Fibroblast of lung (primary cell): Measurements from ENCODE around the gene GALNT2. TPM values are rescaled to one million over a fixed set of nuclear protein-coding genes. Genes with fewer than 3 reads are reported as not detected.

Experiments
- DNase-seq, 2 donors: peaks; one replicate each; pipeline versions ENCODE4 v3.0.0 to v3.0.0-alpha.2; 2010; ENCODE audit warnings: low read depth in 2 of 2
- H2AFZ ChIP-seq: 2 replicates; pipeline ENCODE4 v1.5.1; 2012; ENCODE audit warnings: low read length, control low read depth, inconsistent platforms
- H3K27ac ChIP-seq: 2 replicates; pipeline ENCODE4 v1.5.1; 2011; ENCODE audit warnings: low read length, control low read depth; ENCODE audit not compliant: insufficient read depth
- H3K27me3 ChIP-seq: 2 replicates; pipeline ENCODE4 v1.5.1; 2011; ENCODE audit warnings: mild to moderate bottlenecking, low read length; ENCODE audit not compliant: control insufficient read depth, insufficient read depth
- H3K36me3 ChIP-seq: 2 replicates; pipeline ENCODE4 v1.5.1; 2011; ENCODE audit warnings: low read length; ENCODE audit not compliant: control insufficient read depth, insufficient read depth
- H3K4me1 ChIP-seq: 2 replicates; pipeline ENCODE4 v1.5.1; 2011; ENCODE audit warnings: low read length; ENCODE audit not compliant: control insufficient read depth, insufficient read depth; ENCODE audit errors: extremely low read depth
- H3K4me2 ChIP-seq: 2 replicates; pipeline ENCODE4 v1.5.1; 2011; ENCODE audit warnings: low read length, control low read depth; ENCODE audit not compliant: insufficient read depth; ENCODE audit errors: extremely low read depth
- H3K4me3 ChIP-seq, 4 experiments: fragments of 200-600 bp in 1 of 4; sonication (generic) in 1 of 4; replicated peaks in 1 of 4; 2 replicates each; pipeline ENCODE4 v1.5.1; 2011 to 2016; ENCODE audit warnings: low read length in 4 of 4, low read depth in 3 of 4, mild to moderate bottlenecking in 3 of 4, control low read depth in 2 of 4, inconsistent platforms in 1 of 4, mixed read lengths in 1 of 4; ENCODE audit not compliant: insufficient read depth in 1 of 4; ENCODE audit errors: control extremely low read depth in 1 of 4
- H3K79me2 ChIP-seq: 2 replicates; pipeline ENCODE4 v1.5.1; 2012; ENCODE audit warnings: mild to moderate bottlenecking, low read length, inconsistent platforms; ENCODE audit not compliant: control insufficient read depth, insufficient read depth
- H3K9ac ChIP-seq: 2 replicates; pipeline ENCODE4 v1.5.1; 2011; ENCODE audit warnings: mild to moderate bottlenecking, low read length, control low read depth; ENCODE audit not compliant: insufficient read depth
- H3K9me3 ChIP-seq: 2 replicates; pipeline ENCODE4 v1.5.1; 2012; ENCODE audit warnings: low read depth, low read length; ENCODE audit not compliant: control insufficient read depth, insufficient read depth
- H4K20me1 ChIP-seq: 2 replicates; pipeline ENCODE4 v1.5.1; 2011; ENCODE audit warnings: low read length; ENCODE audit not compliant: control insufficient read depth, insufficient read depth; ENCODE audit errors: extremely low read depth
- CTCF ChIP-seq, 2 donors: IDR thresholded peaks in 1 of 2; conservative IDR thresholded peaks in 1 of 2; 1 replicate in 1 of 2; 2 replicates in 1 of 2; pipeline ENCODE4 v1.5.1; 2011 to 2012; ENCODE audit warnings: low read length in 2 of 2, control low read depth in 1 of 2, inconsistent platforms in 1 of 2, low read depth in 1 of 2, mild to moderate bottlenecking in 1 of 2
- EZH2 ChIP-seq: IDR thresholded peaks from 2 replicates; pipeline ENCODE4 v1.5.1; 2012; ENCODE audit warnings: low read length, control low read depth, mild to moderate bottlenecking; ENCODE audit errors: missing control alignments
- polyA plus RNA-seq, 2 donors: library from polyadenylated mRNA; depleted of rRNA in 1 of 2; stranded (reverse) in 1 of 2; unstranded in 1 of 2; fragments of >200 nt; gene quantifications; 2 replicates each; pipeline ENCODE4 v1.2.1, GENCODE V29; 2011 to 2012; ENCODE audit warnings: missing spikeins in 1 of 2
- total RNA-seq: library from RNA; depleted of rRNA; stranded (reverse); fragments of >200 nt; gene quantifications from 2 replicates; pipeline ENCODE4 v1.2.1, GENCODE V29; 2014

The GALNT2 gene
- total and polyA plus RNA-seq, 2 donors (not counting 1 experiment from before 2014, with no cell fraction given), result 106 to 115 TPM

DNA sequence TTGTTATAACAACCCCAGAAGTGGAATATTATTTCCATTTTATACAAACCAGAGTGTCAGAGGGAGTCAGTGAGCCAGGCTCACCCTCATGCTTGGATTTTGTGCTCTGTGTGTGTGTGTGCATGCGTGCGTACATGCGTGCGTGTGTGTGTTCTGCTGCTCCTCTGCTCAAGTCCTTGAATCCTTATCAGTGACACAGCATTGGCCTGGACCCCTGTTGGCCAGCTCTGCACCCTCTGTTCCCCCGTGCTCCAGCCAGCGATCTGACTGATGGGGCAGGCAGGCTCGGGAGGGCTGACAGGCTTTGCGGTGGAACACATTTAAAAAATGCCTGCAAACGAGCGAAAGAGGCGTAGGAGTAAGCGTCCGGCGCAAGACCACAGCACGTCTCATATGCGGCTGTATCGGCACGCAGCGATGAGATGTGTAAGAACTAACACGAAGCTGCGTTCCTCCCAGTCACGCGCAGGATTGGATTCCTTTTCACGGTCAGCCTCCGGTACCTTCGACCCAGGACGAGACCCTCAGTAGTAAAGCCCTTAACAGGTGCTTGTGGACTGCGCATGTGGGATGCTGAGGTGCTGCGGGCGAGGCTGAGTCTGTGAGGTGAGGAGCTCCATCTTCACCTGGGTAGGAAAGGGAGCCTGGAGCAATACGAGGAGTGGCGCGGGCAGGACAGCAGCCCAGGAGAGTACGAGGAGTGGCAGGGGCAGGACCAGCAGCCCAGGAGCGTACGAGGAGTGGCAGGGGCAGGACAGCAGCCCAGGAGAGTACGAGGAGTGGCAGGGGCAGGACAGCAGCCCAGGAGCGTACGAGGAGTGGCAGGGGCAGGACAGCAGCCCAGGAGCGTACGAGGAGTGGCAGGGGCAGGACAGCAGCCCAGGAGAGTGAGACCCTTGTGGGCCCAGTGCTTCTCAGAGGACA, 130.9 kb downstream of the GALNT2 start:
- no peaks in the 10 kb centered on the region for H3K79me2 ChIP-seq
- TF ChIP-seq EZH2, result no peak
- no peak for TF ChIP-seq CTCF (conservative IDR thresholded peaks at IDR 0.05 in 1 of 2, IDR thresholded peaks at IDR 0.05 in 1 of 2; ENCODE audit: low read depth in 1 of 2, low read length in 2 of 2)
- H4K20me1 ChIP-seq, result no peaks in the 10 kb centered on the region
- H3K4me2 ChIP-seq, result no peak overlapping the region
- DNase-seq, result no peak
- H3K9me3 ChIP-seq, result no peaks in the 10 kb centered on the region
- no peak overlapping the region for H3K4me3 ChIP-seq
- no peaks in the 10 kb centered on the region for H3K27me3 ChIP-seq
- H2AFZ ChIP-seq, result no peak overlapping the region
- H3K9ac ChIP-seq, result no peak overlapping the region
- H3K27ac ChIP-seq, result no peak overlapping the region
- peaks cover under 1% of the 10 kb centered on the region for H3K36me3 ChIP-seq
- H3K4me1 ChIP-seq, result no peaks in the 10 kb centered on the region

DNA sequence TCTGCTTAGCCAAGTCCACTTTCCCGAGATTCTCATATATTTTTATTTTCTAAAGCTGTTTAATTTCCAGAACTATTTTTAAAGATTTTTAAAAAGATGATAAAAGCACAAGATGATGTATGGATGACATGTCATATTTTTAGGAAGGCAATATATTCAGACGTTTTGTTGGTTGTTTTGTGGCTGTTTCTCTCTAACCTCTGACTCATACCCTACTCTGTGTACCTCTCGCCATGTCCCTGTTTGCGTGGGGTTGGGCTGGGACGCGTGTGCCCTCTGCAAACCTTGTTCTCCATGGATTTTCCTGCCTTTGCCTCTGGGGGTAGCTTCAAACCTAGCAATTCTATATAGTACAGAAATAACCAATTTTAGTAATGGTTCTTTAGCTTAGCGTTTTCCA, 132.0 kb downstream of the GALNT2 start:
- H3K9ac ChIP-seq, result no peak overlapping the region
- H3K9me3 ChIP-seq, result no peaks in the 10 kb centered on the region
- no peaks in the 10 kb centered on the region for H3K79me2 ChIP-seq
- TF ChIP-seq EZH2 (no peak), CTCF (conservative IDR thresholded peaks at IDR 0.05 in 1 of 2, IDR thresholded peaks at IDR 0.05 in 1 of 2; ENCODE audit: low read depth in 1 of 2, low read length in 2 of 2) (no peak)
- no peak overlapping the region for H3K4me3 ChIP-seq
- no peaks in the 10 kb centered on the region for H4K20me1 ChIP-seq
- H3K27ac ChIP-seq, result no peak overlapping the region
- H2AFZ ChIP-seq, result no peak overlapping the region
- no peak overlapping the region for H3K4me2 ChIP-seq
- peaks cover 3% of the 10 kb centered on the region for H3K36me3 ChIP-seq
- DNase-seq, result no peak
- H3K27me3 ChIP-seq, result no peaks in the 10 kb centered on the region
- H3K4me1 ChIP-seq, result no peaks in the 10 kb centered on the region

DNA sequence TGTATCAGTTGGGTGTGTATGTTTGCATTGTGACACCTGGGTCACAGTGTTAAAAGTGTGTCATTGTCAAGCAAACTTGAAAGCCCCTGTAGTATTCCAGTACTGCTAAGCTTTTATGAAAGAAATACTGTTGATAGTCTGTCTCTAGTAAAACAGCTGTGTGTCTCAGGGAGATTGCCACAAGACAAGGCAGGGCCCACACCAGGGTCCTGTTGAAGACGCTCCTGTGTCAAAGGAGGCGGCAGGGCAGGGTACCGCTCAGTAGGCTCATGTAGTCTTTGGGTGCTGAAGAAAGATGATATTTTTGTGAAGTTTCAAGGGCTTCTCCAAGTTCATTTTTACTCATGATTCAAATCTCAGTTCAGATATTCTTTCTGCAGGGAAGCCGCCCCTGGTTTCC, 132.5 kb downstream of the GALNT2 start:
- no peaks in the 10 kb centered on the region for H3K27me3 ChIP-seq
- H4K20me1 ChIP-seq, result no peaks in the 10 kb centered on the region
- H3K4me1 ChIP-seq, result no peaks in the 10 kb centered on the region
- H3K4me2 ChIP-seq, result no peak overlapping the region
- no peak overlapping the region for H2AFZ ChIP-seq
- H3K9me3 ChIP-seq, result no peaks in the 10 kb centered on the region
- no peak overlapping the region for H3K27ac ChIP-seq
- no peak for DNase-seq
- no peak for TF ChIP-seq CTCF (conservative IDR thresholded peaks at IDR 0.05 in 1 of 2, IDR thresholded peaks at IDR 0.05 in 1 of 2; ENCODE audit: low read depth in 1 of 2, low read length in 2 of 2)
- no peak for TF ChIP-seq EZH2
- H3K36me3 ChIP-seq, result peaks cover 3% of the 10 kb centered on the region
- H3K79me2 ChIP-seq, result no peaks in the 10 kb centered on the region
- H3K9ac ChIP-seq, result no peak overlapping the region
- H3K4me3 ChIP-seq, result no peak overlapping the region
